SK-N-SH (cell line): ENCODE data around the gene SIDT2.

Experiments
- CTCF ChIP-seq: fragments of 200-600 bp; sonication (generic); IDR thresholded peaks from 2 replicates; pipeline ENCODE4 v1.6.1; 2017; ENCODE audit warnings: antibody characterized with exemption, mild to moderate bottlenecking, moderate library complexity
- GABPA ChIP-seq: IDR thresholded peaks from 2 replicates; pipeline ENCODE4 v1.4.0; 2012; ENCODE audit warnings: low read depth, mild to moderate bottlenecking
- RAD21 ChIP-seq: IDR thresholded peaks from 2 replicates; pipeline ENCODE4 v1.6.1; 2012; ENCODE audit warnings: mild to moderate bottlenecking, low read length
- TCF12 ChIP-seq: IDR thresholded peaks from 2 replicates; pipeline ENCODE4 v1.4.0; 2012

GRCh38 chr11:117203069-117203407, 24.5 kb downstream of the SIDT2 start:
- TF ChIP-seq GABPA (no peak), RAD21 (no peak), CTCF (no peak), TCF12 (no peak)
